ENCODE results near the gene FOXN4. TPM values are rescaled to one million over a fixed set of nuclear protein-coding genes. Genes with fewer than 3 reads are reported as not detected.

Gene FOXN4
- total RNA-seq, 1 experiment from 2014 or later, result not detected

Other genes with a start within 250 kb of the FOXN4 start
- gene ALKBH2, start 215.8 kb downstream of the FOXN4 start, total RNA-seq (2014; rRNA removed; shearing (Covaris generic)), result 12.9 and 20.3 TPM in 2 replicates
- 31.0 and 32.2 TPM in 2 replicates for gene UNG, start 211.7 kb downstream of the FOXN4 start, total RNA-seq (2014; rRNA removed; shearing (Covaris generic))
- gene ACACB, start 192.7 kb downstream of the FOXN4 start, total RNA-seq (2014; rRNA removed; shearing (Covaris generic)), result 4.5 and 7.6 TPM in 2 replicates
- gene MYO1H, start 38.6 kb upstream of the FOXN4 start, total RNA-seq (2014; rRNA removed; shearing (Covaris generic)), result not detected in 2 replicates
- 28.6 and 37.5 TPM in 2 replicates for gene KCTD10, start 168.0 kb upstream of the FOXN4 start, total RNA-seq (2014; rRNA removed; shearing (Covaris generic))
- 22.6 and 23.3 TPM in 2 replicates for gene UBE3B, start 168.3 kb upstream of the FOXN4 start, total RNA-seq (2014; rRNA removed; shearing (Covaris generic))